Measurements from ENCODE around the gene PMM2.

- TF ChIP-seq CTCF (IDR thresholded peaks at IDR 0.05 in 2 of 3, conservative IDR thresholded peaks at IDR 0.05 in 1 of 3; ENCODE audit: borderline replicate concordance in 1 of 3, insufficient read depth in 1 of 3, low read depth in 2 of 3, low read length in 2 of 3) (no peak), REST (IDR thresholded peaks at IDR 0.05; ENCODE audit: low read depth) (no peak), EZH2 (IDR thresholded peaks at IDR 0.05) (no peak), JUND (IDR thresholded peaks at IDR 0.05) (no peak)
- TF ChIP-seq, protein P1, sequence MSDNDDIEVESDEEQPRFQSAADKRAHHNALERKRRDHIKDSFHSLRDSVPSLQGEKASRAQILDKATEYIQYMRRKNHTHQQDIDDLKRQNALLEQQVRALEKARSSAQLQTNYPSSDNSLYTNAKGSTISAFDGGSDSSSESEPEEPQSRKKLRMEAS (IDR thresholded peaks at IDR 0.05) = no peak
Measured at GRCh38 chr16:8886593-8887430, 89.2 kb downstream of the PMM2 start.

All from HCT116 (cell line).